Activated B cell treated with CpG ODN at 0.5 μM for 24 hours (primary cell): ENCODE data around the gene BRAP. TPM values are rescaled to one million over a fixed set of nuclear protein-coding genes. Genes with fewer than 3 reads are reported as not detected.
"Not testable (repeated sequence)": the region's sequence is repeated elsewhere in the genome, so short reads cannot be mapped to it uniquely, and the experiment has no call there.

ENCODE experiments used
- ATAC-seq: fragments of 200-7000 bp; cut with Tn5 transposase; one replicate; pipeline ENCODE4 v1.10.0; 2021; ENCODE audit warnings: low read depth, mild to moderate bottlenecking, moderate library complexity
- CTCF ChIA-PET: fragments of 350-600 bp; sonication (Branson Sonifier 250); formaldehyde crosslinking; loops from one replicate; lab custom pipeline; 2021; ENCODE audit warnings: antibody characterized with exemption; lab: Charles Lee
- POLR2A ChIA-PET: fragments of 350-600 bp; sonication (Branson Sonifier 250); formaldehyde crosslinking; loops from one replicate; lab custom pipeline; 2021; ENCODE audit warnings: antibody characterized with exemption; lab: Charles Lee
- DNase-seq: peaks from one replicate; pipeline ENCODE4 v3.0.0; 2022
- H3K27ac Mint-ChIP-seq: one replicate; pipeline ENCODE4 v1.8.0; 2020; ENCODE audit warnings: mixed read lengths
- H3K27me3 Mint-ChIP-seq: one replicate; pipeline ENCODE4 v1.8.0; 2021; ENCODE audit warnings: mixed read lengths
- H3K36me3 Mint-ChIP-seq: one replicate; pipeline ENCODE4 v1.8.0; 2021; ENCODE audit warnings: low read depth, mixed read lengths
- H3K4me1 Mint-ChIP-seq: one replicate; pipeline ENCODE4 v1.8.0; 2021; ENCODE audit warnings: mixed read lengths
- H3K4me3 Mint-ChIP-seq: one replicate; pipeline ENCODE4 v1.8.0; 2020; ENCODE audit warnings: mild to moderate bottlenecking, mixed read lengths
- H3K9me3 Mint-ChIP-seq: one replicate; pipeline ENCODE4 v1.8.0; 2020; ENCODE audit warnings: mixed read lengths
- CTCF ChIP-seq: fragments of 200-600 bp; IDR thresholded peaks from one replicate; pipeline ENCODE4 v1.8.0; 2022; ENCODE audit warnings: antibody characterized with exemption, mild to moderate bottlenecking
- intact Hi-C: fragments of 100-400 bp; cut with micrococcal nuclease; formaldehyde crosslinking; loops from one replicate; pipeline ENCODE4 v1.15.1; 2024
- total RNA-seq: library from RNA; stranded (reverse); gene quantifications from 2 replicates; pipeline ENCODE4 v1.2.3, GENCODE V29; 2022

The BRAP gene
- total RNA-seq, 1 donor from 2014 or later: 24.2 TPM

- DNase-seq (no peak), ATAC-seq (no peak)
- Mint-ChIP-seq H3K4me1 (no peaks in the 10 kb centered on the region), H3K4me3 (no peak overlapping the region), H3K27ac (no peak overlapping the region), H3K27me3 (no peaks in the 10 kb centered on the region), H3K36me3 (peaks cover 71% of the 10 kb centered on the region), H3K9me3 (no peaks in the 10 kb centered on the region)
- intact Hi-C loops: no loop called here
- TF ChIP-seq CTCF: no peak
- ChIA-PET POLR2A (no interaction called here), CTCF (no interaction called here)
These were observed 29.7 kb downstream of the BRAP start for GRCh38 chr12:111656016-111656415.

GRCh38 chr12:111655356-111655755 is 30.4 kb downstream of the BRAP start:
- no peak for ATAC-seq
- intact Hi-C loops: no loop called here
- ChIA-PET POLR2A (no interaction called here), CTCF (no interaction called here)
- H3K36me3 Mint-ChIP-seq: peaks cover 73% of the 10 kb centered on the region
- no peak for TF ChIP-seq CTCF
- DNase-seq: no peak
- no peak overlapping the region for H3K27ac Mint-ChIP-seq
- no peaks in the 10 kb centered on the region for H3K4me1 Mint-ChIP-seq
- no peaks in the 10 kb centered on the region for H3K27me3 Mint-ChIP-seq
- H3K4me3 Mint-ChIP-seq: no peak overlapping the region
- H3K9me3 Mint-ChIP-seq: no peaks in the 10 kb centered on the region

- H3K4me1 Mint-ChIP-seq: no peaks in the 10 kb centered on the region
- POLR2A ChIA-PET: interaction anchor here (1.4 kb wide), 1 partner anchor 30 kb away, joined by 3 read pairs; no protein-coding TSS in a partner anchor
- CTCF ChIA-PET: interaction anchor here (0.9 kb wide), 1 partner anchor 20 kb away, joined by 3 read pairs; no protein-coding TSS in a partner anchor
- intact Hi-C loops: no loop called here
- no peaks in the 10 kb centered on the region for H3K9me3 Mint-ChIP-seq
- DNase-seq: no peak
- no peak overlapping the region for H3K4me3 Mint-ChIP-seq
- TF ChIP-seq CTCF: no peak
- no peak for ATAC-seq
- no peak overlapping the region for H3K27ac Mint-ChIP-seq
- peaks cover 69% of the 10 kb centered on the region for H3K36me3 Mint-ChIP-seq
- no peaks in the 10 kb centered on the region for H3K27me3 Mint-ChIP-seq
These were observed 32.2 kb downstream of the BRAP start for GRCh38 chr12:111653596-111653995.

DNA sequence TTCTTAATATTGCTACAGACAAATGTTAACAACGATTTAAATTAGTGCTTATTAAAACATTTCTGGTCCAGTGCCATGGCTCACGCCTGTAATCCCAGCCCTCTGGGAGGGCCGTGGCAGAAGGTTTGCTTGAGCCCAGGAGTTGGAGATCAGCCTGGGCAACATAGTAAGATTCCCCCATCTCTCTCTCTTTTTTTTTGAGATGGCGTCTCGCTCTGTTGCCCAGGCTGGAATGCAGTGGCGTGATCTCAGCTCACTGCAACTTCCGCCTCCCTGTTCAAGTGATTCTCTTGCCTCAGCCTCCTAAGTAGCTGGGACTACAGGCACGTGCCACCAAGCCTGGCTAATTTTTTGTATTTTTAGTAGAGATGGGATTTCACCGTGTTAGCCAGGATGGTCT is 33.2 kb downstream of the BRAP start:
- H3K27me3 Mint-ChIP-seq, H3K9me3 Mint-ChIP-seq, H3K4me3 Mint-ChIP-seq, H3K27ac Mint-ChIP-seq, H3K4me1 Mint-ChIP-seq, intact Hi-C loops, DNase-seq, ATAC-seq: not testable (repeated sequence)
- ChIA-PET POLR2A (interaction anchor here (0.6 to 1.4 kb wide), 2 partner anchors 31 to 201 kb away, joined by 3 to 9 read pairs; no protein-coding TSS in a partner anchor), CTCF (interaction anchor here (0.9 kb wide), 1 partner anchor 21 kb away, joined by 3 read pairs; no protein-coding TSS in a partner anchor)
- peaks cover 70% of the 10 kb centered on the region for H3K36me3 Mint-ChIP-seq

DNA sequence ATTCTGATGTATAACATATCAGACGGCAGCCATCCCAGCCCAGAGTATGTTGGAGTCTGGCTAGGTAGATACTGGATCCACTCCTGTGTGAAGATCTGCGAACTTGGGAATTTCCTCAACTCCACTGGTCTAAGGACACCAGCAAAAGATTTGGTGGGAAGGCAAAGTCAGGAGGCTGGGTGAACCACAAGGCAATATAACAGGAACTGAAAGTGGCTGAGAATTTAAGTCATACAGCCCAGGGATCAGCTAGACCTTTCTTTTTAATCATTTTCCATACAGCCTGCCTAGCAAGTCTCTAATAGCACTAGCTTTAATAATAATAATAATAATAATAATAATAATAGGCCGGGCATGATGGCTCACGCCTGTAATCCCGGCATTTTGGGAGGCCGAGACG is 34.8 kb downstream of the BRAP start:
- no peaks in the 10 kb centered on the region for H3K4me1 Mint-ChIP-seq
- no peaks in the 10 kb centered on the region for H3K9me3 Mint-ChIP-seq
- ChIA-PET CTCF (no interaction called here), POLR2A (interaction anchor here (0.6 to 0.7 kb wide), 3 partner anchors 18 to 292 kb away, joined by 3 to 9 read pairs (median 3); partner anchors contain the start of gene MAPKAPK5)
- H3K36me3 Mint-ChIP-seq: peaks cover 78% of the 10 kb centered on the region
- no peak for TF ChIP-seq CTCF
- ATAC-seq (no peak), DNase-seq (no peak)
- H3K27me3 Mint-ChIP-seq: no peaks in the 10 kb centered on the region
- no peak overlapping the region for H3K4me3 Mint-ChIP-seq
- H3K27ac Mint-ChIP-seq: no peak overlapping the region
- intact Hi-C loops: no loop called here

GRCh38 chr12:111645433-111645832 is 40.3 kb downstream of the BRAP start:
- Mint-ChIP-seq H3K4me1 (no peaks in the 10 kb centered on the region), H3K27ac (no peak overlapping the region), H3K4me3 (no peak overlapping the region), H3K36me3 (peaks cover 76% of the 10 kb centered on the region), H3K27me3 (no peaks in the 10 kb centered on the region), H3K9me3 (no peaks in the 10 kb centered on the region)
- ChIA-PET POLR2A (no interaction called here), CTCF (no interaction called here)
- DNase-seq (no peak), ATAC-seq (no peak)
- no peak for TF ChIP-seq CTCF
- intact Hi-C loops: no loop called here
